ENCODE data around the gene CFAP73.

DNA sequence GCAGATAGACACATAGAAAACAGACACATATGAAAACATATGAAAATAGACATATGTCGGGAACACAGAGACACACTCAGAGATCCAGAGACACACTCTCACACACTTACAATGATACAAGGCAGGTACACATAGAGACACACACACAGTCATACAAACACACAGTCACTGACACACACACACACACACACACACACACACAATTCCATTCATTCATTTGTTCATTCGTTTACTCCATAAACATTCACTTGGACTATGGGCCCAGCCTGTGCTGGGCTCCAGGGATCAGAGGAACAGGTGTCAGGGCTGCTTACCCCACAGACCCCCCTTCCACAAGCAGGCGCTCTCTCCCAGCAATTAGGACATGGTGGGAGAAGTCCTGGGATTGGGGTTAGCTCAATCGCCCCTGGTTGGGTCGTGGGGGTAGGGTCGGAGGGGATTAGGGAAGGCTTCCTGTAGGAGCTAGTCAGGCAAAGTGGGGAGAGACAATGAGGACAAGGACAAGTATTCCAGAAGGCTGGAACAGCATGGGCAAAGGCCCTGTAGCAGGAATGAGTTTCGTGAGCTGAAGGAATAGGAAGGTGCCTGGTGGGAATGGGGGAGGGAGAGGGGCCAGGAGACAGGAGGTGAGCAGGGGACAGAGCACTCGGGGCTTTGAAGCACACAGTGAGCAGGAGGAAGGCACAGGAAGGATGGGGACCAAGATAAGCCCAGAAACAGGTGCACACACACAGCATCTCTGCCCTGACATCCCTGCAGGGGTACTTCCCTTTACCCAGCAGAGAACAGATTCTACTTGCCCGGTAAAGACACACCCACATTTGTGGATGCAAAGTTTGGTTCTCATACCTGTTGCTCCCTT is 20.5 kb upstream of the CFAP73 start:
- no peak for TF ChIP-seq ZFX (IDR thresholded peaks at IDR 0.05)
- TF ChIP-seq, protein P1, sequence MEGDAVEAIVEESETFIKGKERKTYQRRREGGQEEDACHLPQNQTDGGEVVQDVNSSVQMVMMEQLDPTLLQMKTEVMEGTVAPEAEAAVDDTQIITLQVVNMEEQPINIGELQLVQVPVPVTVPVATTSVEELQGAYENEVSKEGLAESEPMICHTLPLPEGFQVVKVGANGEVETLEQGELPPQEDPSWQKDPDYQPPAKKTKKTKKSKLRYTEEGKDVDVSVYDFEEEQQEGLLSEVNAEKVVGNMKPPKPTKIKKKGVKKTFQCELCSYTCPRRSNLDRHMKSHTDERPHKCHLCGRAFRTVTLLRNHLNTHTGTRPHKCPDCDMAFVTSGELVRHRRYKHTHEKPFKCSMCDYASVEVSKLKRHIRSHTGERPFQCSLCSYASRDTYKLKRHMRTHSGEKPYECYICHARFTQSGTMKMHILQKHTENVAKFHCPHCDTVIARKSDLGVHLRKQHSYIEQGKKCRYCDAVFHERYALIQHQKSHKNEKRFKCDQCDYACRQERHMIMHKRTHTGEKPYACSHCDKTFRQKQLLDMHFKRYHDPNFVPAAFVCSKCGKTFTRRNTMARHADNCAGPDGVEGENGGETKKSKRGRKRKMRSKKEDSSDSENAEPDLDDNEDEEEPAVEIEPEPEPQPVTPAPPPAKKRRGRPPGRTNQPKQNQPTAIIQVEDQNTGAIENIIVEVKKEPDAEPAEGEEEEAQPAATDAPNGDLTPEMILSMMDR (conservative IDR thresholded peaks at IDR 0.05): no peak
